ENCODE data around the gene KRTAP5-2.

The KRTAP5-2 gene

GRCh38 chr11:1569251-1569780, 28.8 kb downstream of the KRTAP5-2 start:
- TF ChIP-seq PAX5 (IDR thresholded peaks at IDR 0.05; ENCODE audit: insufficient read depth, low read length, severe bottlenecking) (no peak), POLR2AphosphoS5 (IDR thresholded peaks at IDR 0.05; ENCODE audit: low read depth, low read length) (no peak), POU2F2 (IDR thresholded peaks at IDR 0.05; ENCODE audit: low read depth, low read length) (no peak), SPI1 (IDR thresholded peaks at IDR 0.05; ENCODE audit: low read depth, low read length) (no peak), TAF1 (IDR thresholded peaks at IDR 0.05; ENCODE audit: low read depth, low read length) (no peak), POLR2A (IDR thresholded peaks at IDR 0.05; ENCODE audit: low read depth, low read length) (no peak)
- DNase-seq (ENCODE audit: insufficient read length, low spot score) (no peak), FAIRE-seq (no peak)

GRCh38 chr11:1568441-1568911, 29.6 kb downstream of the KRTAP5-2 start:
- TF ChIP-seq SPI1 (IDR thresholded peaks at IDR 0.05; ENCODE audit: low read depth, low read length) (no peak), PAX5 (IDR thresholded peaks at IDR 0.05; ENCODE audit: insufficient read depth, low read length, severe bottlenecking) (no peak), POLR2AphosphoS5 (IDR thresholded peaks at IDR 0.05; ENCODE audit: low read depth, low read length) (no peak), POU2F2 (IDR thresholded peaks at IDR 0.05; ENCODE audit: low read depth, low read length) (no peak), TAF1 (IDR thresholded peaks at IDR 0.05; ENCODE audit: low read depth, low read length) (no peak), POLR2A (IDR thresholded peaks at IDR 0.05; ENCODE audit: low read depth, low read length) (no peak)
- peak; percentile 6 for DNase-seq (ENCODE audit: insufficient read length, low spot score)
- FAIRE-seq = no peak

- TF ChIP-seq POU2F2 (IDR thresholded peaks at IDR 0.05; ENCODE audit: low read depth, low read length) (no peak), POLR2A (IDR thresholded peaks at IDR 0.05; ENCODE audit: low read depth, low read length) (no peak), POLR2AphosphoS5 (IDR thresholded peaks at IDR 0.05; ENCODE audit: low read depth, low read length) (no peak), SPI1 (IDR thresholded peaks at IDR 0.05; ENCODE audit: low read depth, low read length) (no peak), PAX5 (IDR thresholded peaks at IDR 0.05; ENCODE audit: insufficient read depth, low read length, severe bottlenecking) (no peak), TAF1 (IDR thresholded peaks at IDR 0.05; ENCODE audit: low read depth, low read length) (no peak)
- DNase-seq (ENCODE audit: insufficient read length, low spot score) (no peak), FAIRE-seq (no peak)
Measured at GRCh38 chr11:1567721-1568100, 30.4 kb downstream of the KRTAP5-2 start.

- FAIRE-seq (no peak), DNase-seq (ENCODE audit: insufficient read length, low spot score) (peak; percentile 6)
- no peak for TF ChIP-seq TAF1 (IDR thresholded peaks at IDR 0.05; ENCODE audit: low read depth, low read length)
- TF ChIP-seq PAX5 (IDR thresholded peaks at IDR 0.05; ENCODE audit: insufficient read depth, low read length, severe bottlenecking) = no peak
- no peak for TF ChIP-seq POU2F2 (IDR thresholded peaks at IDR 0.05; ENCODE audit: low read depth, low read length)
- no peak for TF ChIP-seq SPI1 (IDR thresholded peaks at IDR 0.05; ENCODE audit: low read depth, low read length)
- no peak for TF ChIP-seq POLR2A (IDR thresholded peaks at IDR 0.05; ENCODE audit: low read depth, low read length)
- no peak for TF ChIP-seq POLR2AphosphoS5 (IDR thresholded peaks at IDR 0.05; ENCODE audit: low read depth, low read length)
Measured at GRCh38 chr11:1567052-1567720, 30.9 kb downstream of the KRTAP5-2 start.

- FAIRE-seq (no peak), DNase-seq (ENCODE audit: insufficient read length, low spot score) (peak; percentile 15)
- TF ChIP-seq PAX5 (IDR thresholded peaks at IDR 0.05; ENCODE audit: insufficient read depth, low read length, severe bottlenecking) = no peak
- no peak for TF ChIP-seq SPI1 (IDR thresholded peaks at IDR 0.05; ENCODE audit: low read depth, low read length)
- TF ChIP-seq POU2F2 (IDR thresholded peaks at IDR 0.05; ENCODE audit: low read depth, low read length) = no peak
- no peak for TF ChIP-seq POLR2A (IDR thresholded peaks at IDR 0.05; ENCODE audit: low read depth, low read length)
Measured at GRCh38 chr11:1566381-1567051, 31.6 kb downstream of the KRTAP5-2 start.

- no peak for FAIRE-seq
- TF ChIP-seq PAX5 (IDR thresholded peaks at IDR 0.05; ENCODE audit: insufficient read depth, low read length, severe bottlenecking) (no peak), POU2F2 (IDR thresholded peaks at IDR 0.05; ENCODE audit: low read depth, low read length) (no peak), TAF1 (IDR thresholded peaks at IDR 0.05; ENCODE audit: low read depth, low read length) (no peak), POLR2A (IDR thresholded peaks at IDR 0.05; ENCODE audit: low read depth, low read length) (no peak), SPI1 (IDR thresholded peaks at IDR 0.05; ENCODE audit: low read depth, low read length) (no peak), POLR2AphosphoS5 (IDR thresholded peaks at IDR 0.05; ENCODE audit: low read depth, low read length) (no peak)
- DNase-seq (ENCODE audit: insufficient read length, low spot score) = no peak
Measured at GRCh38 chr11:1565904-1566247, 32.2 kb downstream of the KRTAP5-2 start.

GRCh38 chr11:1565173-1565903, 32.8 kb downstream of the KRTAP5-2 start:
- DNase-seq (ENCODE audit: insufficient read length, low spot score) = no peak
- FAIRE-seq = no peak
- TF ChIP-seq POLR2A (IDR thresholded peaks at IDR 0.05; ENCODE audit: low read depth, low read length) = no peak
- no peak for TF ChIP-seq PAX5 (IDR thresholded peaks at IDR 0.05; ENCODE audit: insufficient read depth, low read length, severe bottlenecking)
- no peak for TF ChIP-seq TAF1 (IDR thresholded peaks at IDR 0.05; ENCODE audit: low read depth, low read length)
- no peak for TF ChIP-seq SPI1 (IDR thresholded peaks at IDR 0.05; ENCODE audit: low read depth, low read length)
- TF ChIP-seq POU2F2 (IDR thresholded peaks at IDR 0.05; ENCODE audit: low read depth, low read length) = no peak
- TF ChIP-seq POLR2AphosphoS5 (IDR thresholded peaks at IDR 0.05; ENCODE audit: low read depth, low read length) = no peak

GRCh38 chr11:1564535-1565172, 33.4 kb downstream of the KRTAP5-2 start:
- peak; percentile 33 for FAIRE-seq
- DNase-seq (ENCODE audit: insufficient read length, low spot score) = peak; percentile 75
- TF ChIP-seq POLR2AphosphoS5 (IDR thresholded peaks at IDR 0.05; ENCODE audit: low read depth, low read length) (no peak), PAX5 (IDR thresholded peaks at IDR 0.05; ENCODE audit: insufficient read depth, low read length, severe bottlenecking) (no peak), POLR2A (IDR thresholded peaks at IDR 0.05; ENCODE audit: low read depth, low read length) (no peak), TAF1 (IDR thresholded peaks at IDR 0.05; ENCODE audit: low read depth, low read length) (no peak), POU2F2 (IDR thresholded peaks at IDR 0.05; ENCODE audit: low read depth, low read length) (no peak), SPI1 (IDR thresholded peaks at IDR 0.05; ENCODE audit: low read depth, low read length) (no peak)
